ENCODE data around the gene CBY1.

CBY1 gene

GRCh38 chr22:38715852-38716251 is 59.4 kb downstream of the CBY1 start:
- H3K9me3 ChIP-seq (ENCODE audit: control insufficient read depth, low read length) = no peaks in the 10 kb centered on the region
- H3K36me3 ChIP-seq (ENCODE audit: control insufficient read depth, insufficient read depth, low read length, severe bottlenecking) = peaks cover 18% of the 10 kb centered on the region
- no peak for DNase-seq (ENCODE audit: low read depth)

GRCh38 chr22:38716271-38716670 is 59.8 kb downstream of the CBY1 start:
- Histone ChIP-seq H3K4me1 (ENCODE audit: control insufficient read depth, insufficient read depth, low read length) (peaks cover 11% of the 10 kb centered on the region), H3K4me3 (ENCODE audit: low read length) (no peak overlapping the region), H3K27me3 (replicated peaks; ENCODE audit: control insufficient read depth, insufficient read depth, low read length) (no peaks in the 10 kb centered on the region), H3K9ac (ENCODE audit: low read length) (no peak overlapping the region), H3K36me3 (ENCODE audit: control insufficient read depth, insufficient read depth, low read length, severe bottlenecking) (peaks cover 18% of the 10 kb centered on the region), H3K9me3 (ENCODE audit: control insufficient read depth, low read length) (no peaks in the 10 kb centered on the region)
- DNase-seq (ENCODE audit: low read depth) = no peak

More at GRCh38 chr22:38715852-38716251, 59.4 kb downstream of the CBY1 start:
- Histone ChIP-seq H3K4me3 (ENCODE audit: low read length) (no peak overlapping the region), H3K9ac (ENCODE audit: low read length) (no peak overlapping the region), H3K4me1 (ENCODE audit: control insufficient read depth, insufficient read depth, low read length) (peaks cover 11% of the 10 kb centered on the region), H3K27me3 (replicated peaks; ENCODE audit: control insufficient read depth, insufficient read depth, low read length) (no peaks in the 10 kb centered on the region)

- Histone ChIP-seq H3K9me3 (ENCODE audit: control insufficient read depth, low read length) (no peaks in the 10 kb centered on the region), H3K9ac (ENCODE audit: low read length) (no peak overlapping the region), H3K27me3 (replicated peaks; ENCODE audit: control insufficient read depth, insufficient read depth, low read length) (no peaks in the 10 kb centered on the region), H3K4me1 (ENCODE audit: control insufficient read depth, insufficient read depth, low read length) (peaks cover 11% of the 10 kb centered on the region), H3K4me3 (ENCODE audit: low read length) (no peak overlapping the region), H3K36me3 (ENCODE audit: control insufficient read depth, insufficient read depth, low read length, severe bottlenecking) (peaks cover 18% of the 10 kb centered on the region)
- DNase-seq (ENCODE audit: low read depth) = no peak
These were observed 60.4 kb downstream of the CBY1 start for GRCh38 chr22:38716826-38717225.

- no peak overlapping the region for H3K9ac ChIP-seq (ENCODE audit: low read length)
- H3K27me3 ChIP-seq (replicated peaks; ENCODE audit: control insufficient read depth, insufficient read depth, low read length) = no peaks in the 10 kb centered on the region
- no peak for DNase-seq (ENCODE audit: low read depth)
- H3K9me3 ChIP-seq (ENCODE audit: control insufficient read depth, low read length) = no peaks in the 10 kb centered on the region
- H3K4me1 ChIP-seq (ENCODE audit: control insufficient read depth, insufficient read depth, low read length) = peaks cover 11% of the 10 kb centered on the region
- H3K36me3 ChIP-seq (ENCODE audit: control insufficient read depth, insufficient read depth, low read length, severe bottlenecking) = peaks cover 22% of the 10 kb centered on the region
- H3K4me3 ChIP-seq (ENCODE audit: low read length) = no peak overlapping the region
These were observed 60.8 kb downstream of the CBY1 start for GRCh38 chr22:38717244-38717643.

- H3K4me3 ChIP-seq (ENCODE audit: low read length) = peak overlapping the region; percentile 1
- H3K27me3 ChIP-seq (replicated peaks; ENCODE audit: control insufficient read depth, insufficient read depth, low read length) = no peaks in the 10 kb centered on the region
- peaks cover 34% of the 10 kb centered on the region for H3K36me3 ChIP-seq (ENCODE audit: control insufficient read depth, insufficient read depth, low read length, severe bottlenecking)
- no peaks in the 10 kb centered on the region for H3K9me3 ChIP-seq (ENCODE audit: control insufficient read depth, low read length)
- no peak overlapping the region for H3K9ac ChIP-seq (ENCODE audit: low read length)
- peaks cover 11% of the 10 kb centered on the region for H3K4me1 ChIP-seq (ENCODE audit: control insufficient read depth, insufficient read depth, low read length)
- DNase-seq (ENCODE audit: low read depth) = peak; percentile 93
These were observed 62.0 kb downstream of the CBY1 start for GRCh38 chr22:38718414-38718813.

GRCh38 chr22:38719196-38719595 is 62.8 kb downstream of the CBY1 start:
- no peak overlapping the region for H3K9ac ChIP-seq (ENCODE audit: low read length)
- peaks cover 11% of the 10 kb centered on the region for H3K4me1 ChIP-seq (ENCODE audit: control insufficient read depth, insufficient read depth, low read length)
- no peak overlapping the region for H3K4me3 ChIP-seq (ENCODE audit: low read length)
- DNase-seq (ENCODE audit: low read depth) = no peak
- H3K36me3 ChIP-seq (ENCODE audit: control insufficient read depth, insufficient read depth, low read length, severe bottlenecking) = peaks cover 41% of the 10 kb centered on the region
- no peaks in the 10 kb centered on the region for H3K27me3 ChIP-seq (replicated peaks; ENCODE audit: control insufficient read depth, insufficient read depth, low read length)
- no peaks in the 10 kb centered on the region for H3K9me3 ChIP-seq (ENCODE audit: control insufficient read depth, low read length)

- DNase-seq (ENCODE audit: low read depth) = no peak
- peaks cover 11% of the 10 kb centered on the region for H3K4me1 ChIP-seq (ENCODE audit: control insufficient read depth, insufficient read depth, low read length)
- no peaks in the 10 kb centered on the region for H3K27me3 ChIP-seq (replicated peaks; ENCODE audit: control insufficient read depth, insufficient read depth, low read length)
- H3K4me3 ChIP-seq (ENCODE audit: low read length) = no peak overlapping the region
- no peak overlapping the region for H3K9ac ChIP-seq (ENCODE audit: low read length)
- H3K36me3 ChIP-seq (ENCODE audit: control insufficient read depth, insufficient read depth, low read length, severe bottlenecking) = peaks cover 52% of the 10 kb centered on the region
- H3K9me3 ChIP-seq (ENCODE audit: control insufficient read depth, low read length) = no peaks in the 10 kb centered on the region
These were observed 63.9 kb downstream of the CBY1 start for GRCh38 chr22:38720350-38720749.

- no peak overlapping the region for H3K9ac ChIP-seq (ENCODE audit: low read length)
- H3K27me3 ChIP-seq (replicated peaks; ENCODE audit: control insufficient read depth, insufficient read depth, low read length) = no peaks in the 10 kb centered on the region
- no peaks in the 10 kb centered on the region for H3K9me3 ChIP-seq (ENCODE audit: control insufficient read depth, low read length)
- DNase-seq (ENCODE audit: low read depth) = no peak
- peaks cover 11% of the 10 kb centered on the region for H3K4me1 ChIP-seq (ENCODE audit: control insufficient read depth, insufficient read depth, low read length)
- H3K4me3 ChIP-seq (ENCODE audit: low read length) = no peak overlapping the region
- peaks cover 52% of the 10 kb centered on the region for H3K36me3 ChIP-seq (ENCODE audit: control insufficient read depth, insufficient read depth, low read length, severe bottlenecking)
These were observed 65.1 kb downstream of the CBY1 start for GRCh38 chr22:38721551-38721950.

Measured in adipocyte (in vitro differentiated cells).